Type B pancreatic cell (in vitro differentiated cells): ENCODE measurements around the gene ARHGEF28. TPM values are rescaled to one million over a fixed set of nuclear protein-coding genes. Genes with fewer than 3 reads are reported as not detected.
A peak's percentile ranks its signal among the peaks of the same experiment; 100 is the strongest.

Source experiments
- DNase-seq: peaks from one replicate; pipeline ENCODE4 v3.0.0; 2021; ENCODE audit warnings: mixed read lengths; ENCODE audit not compliant: unreplicated experiment; ENCODE audit errors: extremely low spot score
- H3K27ac Mint-ChIP-seq: 2 replicates; pipeline ENCODE4 v1.8.0; 2021; ENCODE audit warnings: mild to moderate bottlenecking, mixed read lengths
- H3K27me3 Mint-ChIP-seq: 2 replicates; pipeline ENCODE4 v1.8.0; 2021; ENCODE audit warnings: mixed read lengths
- H3K36me3 Mint-ChIP-seq: 2 replicates; pipeline ENCODE4 v1.8.0; 2021; ENCODE audit warnings: mixed read lengths
- H3K4me1 Mint-ChIP-seq: one replicate; pipeline ENCODE4 v1.8.0; 2021; ENCODE audit warnings: mixed read lengths; ENCODE audit not compliant: unreplicated experiment
- H3K4me3 Mint-ChIP-seq: 2 replicates; pipeline ENCODE4 v1.8.0; 2021; ENCODE audit warnings: mild to moderate bottlenecking, mixed read lengths
- H3K9me3 Mint-ChIP-seq: 2 replicates; pipeline ENCODE4 v1.8.0; 2021; ENCODE audit warnings: mixed read lengths
- CTCF ChIP-seq: fragments of 200-600 bp; sonication (generic); conservative IDR thresholded peaks from 2 replicates; pipeline ENCODE4 v1.5.0; 2021; ENCODE audit warnings: antibody characterized with exemption, mild to moderate bottlenecking
- total RNA-seq: library from RNA; stranded (reverse); gene quantifications from 2 replicates; pipeline ENCODE4 v1.2.1, GENCODE V29; 2021; ENCODE audit warnings: low replicate concordance

Gene ARHGEF28
- total RNA-seq, 1 donor from 2014 or later: 24.9 TPM

GRCh38 chr5:73825199-73825598, 199.2 kb downstream of the ARHGEF28 start:
- H3K9me3 Mint-ChIP-seq: no peaks in the 10 kb centered on the region
- no peak overlapping the region for H3K27ac Mint-ChIP-seq
- no peaks in the 10 kb centered on the region for H3K27me3 Mint-ChIP-seq
- H3K4me1 Mint-ChIP-seq: peaks cover 9% of the 10 kb centered on the region
- H3K4me3 Mint-ChIP-seq: no peak overlapping the region
- no peak for TF ChIP-seq CTCF
- no peaks in the 10 kb centered on the region for H3K36me3 Mint-ChIP-seq
- DNase-seq: no peak

GRCh38 chr5:73825736-73826135, 199.7 kb downstream of the ARHGEF28 start:
- H3K36me3 Mint-ChIP-seq: no peaks in the 10 kb centered on the region
- no peaks in the 10 kb centered on the region for H3K27me3 Mint-ChIP-seq
- no peak for TF ChIP-seq CTCF
- no peak for DNase-seq
- no peak overlapping the region for H3K4me3 Mint-ChIP-seq
- H3K27ac Mint-ChIP-seq: no peak overlapping the region
- H3K4me1 Mint-ChIP-seq: peaks cover 9% of the 10 kb centered on the region
- no peaks in the 10 kb centered on the region for H3K9me3 Mint-ChIP-seq

DNA sequence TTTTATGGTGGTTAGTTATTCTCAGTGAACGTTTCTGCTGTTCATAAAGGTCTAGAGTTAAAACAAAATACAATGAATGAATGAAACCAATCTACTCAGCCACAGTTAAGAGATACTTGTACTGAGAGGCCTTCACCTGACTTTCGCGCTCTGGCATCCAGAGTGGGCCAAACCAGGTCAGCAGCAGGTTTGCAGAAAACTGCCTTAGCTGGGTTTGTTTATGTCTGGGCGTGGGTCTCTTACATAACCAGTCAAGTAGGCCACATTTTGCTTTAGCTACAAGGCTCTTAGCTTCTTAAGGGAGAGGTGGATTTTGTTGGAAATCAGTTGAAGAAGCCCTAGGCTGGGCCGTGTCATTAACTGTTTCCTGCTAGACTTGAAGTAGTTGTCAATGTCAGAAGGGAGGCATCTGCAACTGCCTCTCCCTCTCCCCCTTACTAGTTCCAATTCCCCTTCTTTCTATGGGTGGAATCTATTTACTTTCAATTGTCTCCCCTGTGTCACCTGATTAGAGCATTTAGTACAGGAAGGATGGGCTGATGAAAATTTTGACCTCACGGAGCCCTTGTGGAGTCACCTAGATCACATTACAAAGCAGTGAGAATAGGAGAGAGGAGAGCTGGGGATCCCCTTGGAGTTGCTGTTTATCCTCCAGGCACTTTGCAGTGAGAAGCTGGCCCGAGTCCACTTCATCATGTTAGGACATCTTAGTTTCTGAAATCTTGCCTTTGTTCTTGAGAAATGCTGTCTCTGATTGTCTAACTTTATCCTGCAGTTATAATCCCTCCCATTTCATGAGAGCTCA, 200.5 kb downstream of the ARHGEF28 start:
- DNase-seq: no peak
- H3K36me3 Mint-ChIP-seq: no peaks in the 10 kb centered on the region
- no peak overlapping the region for H3K4me3 Mint-ChIP-seq
- H3K4me1 Mint-ChIP-seq: peaks cover 9% of the 10 kb centered on the region
- no peaks in the 10 kb centered on the region for H3K27me3 Mint-ChIP-seq
- H3K27ac Mint-ChIP-seq: no peak overlapping the region
- H3K9me3 Mint-ChIP-seq: no peaks in the 10 kb centered on the region
- no peak for TF ChIP-seq CTCF

DNA sequence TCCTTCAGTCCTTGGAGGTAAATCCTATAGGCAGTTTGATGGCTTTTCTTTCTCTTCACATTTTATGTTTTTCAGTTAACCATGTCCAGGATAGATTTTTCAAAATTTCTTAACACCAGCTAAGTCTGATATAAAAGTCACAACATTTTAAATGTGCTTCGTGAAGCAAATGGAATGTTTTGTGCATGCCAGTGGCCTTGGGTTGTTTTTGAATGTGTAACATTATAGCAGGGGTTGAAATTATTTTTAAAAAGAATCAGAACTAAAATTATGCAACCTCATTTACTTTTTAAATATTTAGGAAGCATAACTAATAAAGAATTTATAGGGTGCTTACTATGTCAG, 201.1 kb downstream of the ARHGEF28 start:
- H3K27me3 Mint-ChIP-seq: no peaks in the 10 kb centered on the region
- H3K9me3 Mint-ChIP-seq: no peaks in the 10 kb centered on the region
- H3K27ac Mint-ChIP-seq: no peak overlapping the region
- no peaks in the 10 kb centered on the region for H3K36me3 Mint-ChIP-seq
- H3K4me1 Mint-ChIP-seq: peaks cover 9% of the 10 kb centered on the region
- no peak for DNase-seq
- no peak for TF ChIP-seq CTCF
- H3K4me3 Mint-ChIP-seq: no peak overlapping the region

- no peak overlapping the region for H3K4me3 Mint-ChIP-seq
- no peak for TF ChIP-seq CTCF
- no peaks in the 10 kb centered on the region for H3K27me3 Mint-ChIP-seq
- H3K36me3 Mint-ChIP-seq: no peaks in the 10 kb centered on the region
- no peaks in the 10 kb centered on the region for H3K9me3 Mint-ChIP-seq
- H3K4me1 Mint-ChIP-seq: peaks cover 6% of the 10 kb centered on the region
- no peak for DNase-seq
- H3K27ac Mint-ChIP-seq: peak overlapping the region; percentile 61
Measured at GRCh38 chr5:73828465-73828864, 202.5 kb downstream of the ARHGEF28 start.
